GM23338 (cell line): ENCODE results near the gene CRADD. TPM values are rescaled to one million over a fixed set of nuclear protein-coding genes. Genes with fewer than 3 reads are reported as not detected.

Experiments
- ATAC-seq: fragments of 200-7000 bp; cut with Tn5 transposase; 3 replicates; pipeline ENCODE4 v1.9.1; 2020
- DNase-seq: peaks from one replicate; pipeline ENCODE4 v3.0.0-alpha.2; 2015; ENCODE audit warnings: low spot score
- H2AFZ ChIP-seq: fragments of 200-600 bp; sonication (generic); 2 replicates; pipeline ENCODE4 v1.8.0; 2016; ENCODE audit warnings: antibody characterized with exemption, mild to moderate bottlenecking, moderate library complexity
- H3F3A ChIP-seq: fragments of 200-600 bp; sonication (generic); replicated peaks from 2 replicates; pipeline ENCODE4 v1.8.0; 2017; ENCODE audit warnings: antibody characterized with exemption, mixed run types, low read depth
- H3K27ac ChIP-seq: fragments of 200-600 bp; sonication (generic); 2 replicates; pipeline ENCODE4 v1.6.1; 2016; ENCODE audit warnings: low read depth
- H3K27me3 ChIP-seq: fragments of 200-600 bp; sonication (generic); 2 replicates; pipeline ENCODE4 v1.8.0; 2016; ENCODE audit warnings: mild to moderate bottlenecking, mixed run types, moderate library complexity; ENCODE audit not compliant: insufficient read depth
- H3K36me3 ChIP-seq: fragments of 200-600 bp; sonication (generic); 2 replicates; pipeline ENCODE4 v1.8.0; 2016; ENCODE audit warnings: mild to moderate bottlenecking; ENCODE audit not compliant: insufficient read depth
- H3K4me1 ChIP-seq: fragments of 200-600 bp; sonication (generic); 2 replicates; pipeline ENCODE4 v1.8.0; 2016; ENCODE audit warnings: mild to moderate bottlenecking, moderate library complexity; ENCODE audit not compliant: insufficient read depth
- H3K4me2 ChIP-seq: fragments of 200-600 bp; sonication (generic); 2 replicates; pipeline ENCODE4 v1.7.1; 2017; ENCODE audit warnings: mixed run types
- H3K4me3 ChIP-seq: fragments of 200-600 bp; sonication (generic); 2 replicates; pipeline ENCODE4 v1.6.1; 2016; ENCODE audit warnings: mixed run types
- H3K79me2 ChIP-seq: fragments of 200-600 bp; sonication (generic); replicated peaks from 2 replicates; pipeline ENCODE4 v1.8.0; 2017; ENCODE audit warnings: mild to moderate bottlenecking; ENCODE audit not compliant: insufficient read depth
- H3K9me2 ChIP-seq: fragments of 200-600 bp; sonication (generic); 2 replicates; pipeline ENCODE4 v1.8.0; 2017; ENCODE audit not compliant: insufficient read depth
- H4K20me1 ChIP-seq: fragments of 200-600 bp; sonication (generic); replicated peaks from 2 replicates; pipeline ENCODE4 v1.8.0; 2017; ENCODE audit warnings: mild to moderate bottlenecking; ENCODE audit not compliant: insufficient read depth
- H3K27ac Mint-ChIP-seq: 2 replicates; pipeline ENCODE4 v1.8.0; 2020; ENCODE audit warnings: inconsistent platforms, mild to moderate bottlenecking, moderate library complexity, mixed read lengths
- H3K27me3 Mint-ChIP-seq: 3 replicates; pipeline ENCODE4 v1.8.0; 2022; ENCODE audit warnings: low read depth, mild to moderate bottlenecking, moderate library complexity, mixed read lengths, inconsistent platforms; ENCODE audit not compliant: insufficient read depth, poor library complexity
- H3K36me3 Mint-ChIP-seq: 3 replicates; pipeline ENCODE4 v1.8.0; 2021; ENCODE audit warnings: low read depth, mild to moderate bottlenecking, inconsistent platforms, moderate library complexity, mixed read lengths
- H3K4me1 Mint-ChIP-seq: 3 replicates; pipeline ENCODE4 v1.8.0; 2020; ENCODE audit warnings: mild to moderate bottlenecking, inconsistent platforms, mixed read lengths
- H3K4me3 Mint-ChIP-seq: 3 replicates; pipeline ENCODE4 v1.8.0; 2021; ENCODE audit warnings: moderate library complexity, mild to moderate bottlenecking, inconsistent platforms, mixed read lengths
- H3K9me3 Mint-ChIP-seq: 3 replicates; pipeline ENCODE4 v1.8.0; 2020; ENCODE audit warnings: moderate library complexity, mild to moderate bottlenecking, inconsistent platforms, mixed read lengths
- CREB1 ChIP-seq: fragments of 250-450 bp; sonication (Bioruptor Pico); IDR thresholded peaks from 2 replicates; pipeline ENCODE4 v1.5.0; 2020; ENCODE audit warnings: low read depth, mild to moderate bottlenecking, moderate library complexity
- CTCF ChIP-seq, 2 experiments: fragments of 200-600 bp in 1 of 2; sonication (generic) in 1 of 2; conservative IDR thresholded peaks; 2 replicates each; pipeline versions ENCODE4 v1.5.1 to v1.6.1; 2016 to 2017; ENCODE audit warnings: antibody characterized with exemption in 2 of 2, low read depth in 2 of 2, mild to moderate bottlenecking in 2 of 2, moderate library complexity in 1 of 2
- ETS1 ChIP-seq: IDR thresholded peaks from 2 replicates; pipeline ENCODE4 v1.6.1; 2016; ENCODE audit warnings: antibody characterized with exemption
- EZH2 ChIP-seq: fragments of 200-600 bp; sonication (generic); IDR thresholded peaks from one replicate; pipeline ENCODE4 v1.8.0; 2017; ENCODE audit warnings: antibody characterized with exemption, mild to moderate bottlenecking, low read depth; ENCODE audit not compliant: unreplicated experiment
- JUNB ChIP-seq: IDR thresholded peaks from one replicate; pipeline ENCODE4 v1.6.1; 2016; ENCODE audit warnings: antibody characterized with exemption; ENCODE audit not compliant: unreplicated experiment
- NANOG ChIP-seq: IDR thresholded peaks from 2 replicates; pipeline ENCODE4 v1.6.1; 2016; ENCODE audit warnings: antibody characterized with exemption, borderline replicate concordance
- REST ChIP-seq: IDR thresholded peaks from one replicate; pipeline ENCODE4 v1.6.1; 2018; ENCODE audit warnings: antibody characterized with exemption; ENCODE audit not compliant: unreplicated experiment
- STAT1 ChIP-seq: IDR thresholded peaks from one replicate; pipeline ENCODE4 v1.6.1; 2016; ENCODE audit warnings: antibody characterized with exemption; ENCODE audit not compliant: unreplicated experiment
- ZNF114 ChIP-seq: fragments of 250-450 bp; sonication (Bioruptor Pico); IDR thresholded peaks from 2 replicates; pipeline ENCODE4 v1.5.0; 2020; ENCODE audit warnings: mild to moderate bottlenecking, moderate library complexity
- ZNF462 ChIP-seq: fragments of 250-450 bp; sonication (Bioruptor Pico); IDR thresholded peaks from 2 replicates; pipeline ENCODE4 v1.5.0; 2020; ENCODE audit warnings: mild to moderate bottlenecking, moderate library complexity
- polyA plus RNA-seq: library from polyadenylated mRNA; unstranded; fragments of >200 nt; fragmentation: Nextera tagmentation; extraction: Ambion mirVana; gene quantifications from 2 replicates; pipeline ENCODE4 v1.2.1, GENCODE V29; 2016
- total RNA-seq: library from RNA; depleted of rRNA; stranded (reverse); fragments of >200 nt; shearing (Covaris generic); gene quantifications from 2 replicates; pipeline ENCODE4 v1.2.3, GENCODE V29; 2014

CRADD gene
- total and polyA plus RNA-seq, 2 experiments from 2014 or later, result 6.3 to 27.9 TPM

- TF ChIP-seq EZH2, result no peak
- no peak for TF ChIP-seq JUNB
- TF ChIP-seq ETS1, result no peak
- TF ChIP-seq NANOG, result no peak
- no peak for TF ChIP-seq REST
- TF ChIP-seq STAT1, result no peak
Measured at GRCh38 chr12:93682846-93683261, 5.7 kb downstream of the CRADD start (continued).

GRCh38 chr12:93683410-93683809 is 6.2 kb downstream of the CRADD start:
- no peaks in the 10 kb centered on the region for H3K9me3 Mint-ChIP-seq
- peaks cover 11% of the 10 kb centered on the region for H3K27me3 Mint-ChIP-seq
- TF ChIP-seq STAT1, result no peak
- TF ChIP-seq ETS1, result no peak
- peak; percentile 32 to 35; a peak in 3 of 4 replicates for TF ChIP-seq CTCF (conservative IDR thresholded peaks at IDR 0.05; ENCODE audit: low read depth in 2 of 2)
- TF ChIP-seq ZNF462 (CRISPR knock-in tag), result no peak
- no peak for TF ChIP-seq CREB1
- TF ChIP-seq JUNB, result no peak
- no peak for TF ChIP-seq ZNF114 (CRISPR knock-in tag)
- Histone ChIP-seq H3K9me2 (0 out of 2 replicates have a peak, but pooled peaks cover 3% of the 10 kb centered on the region), H2AFZ (no peak overlapping the region), H3K27me3 (no peaks in the 10 kb centered on the region), H3K79me2 (no peaks in the 10 kb centered on the region), H3K36me3 (no peaks in the 10 kb centered on the region), H3F3A (no peaks in the 10 kb centered on the region), H3K27ac (no peak overlapping the region), H3K4me2 (no peak overlapping the region), H3K4me1 (peaks cover 16% of the 10 kb centered on the region), H4K20me1 (no peaks in the 10 kb centered on the region), H3K4me3 (no peak overlapping the region)
- 0 out of 3 replicates have a peak, but pooled peaks cover 2% of the 10 kb centered on the region for H3K36me3 Mint-ChIP-seq
- no peak overlapping the region; the same call in 1 of the 2 replicates for H3K27ac Mint-ChIP-seq
- H3K4me3 Mint-ChIP-seq, result no peak overlapping the region
- peaks cover 48% of the 10 kb centered on the region for H3K4me1 Mint-ChIP-seq
- peak; percentile 89 for ATAC-seq
- peak; percentile 52 for DNase-seq
